ENCODE results near the gene IRF5.

IRF5 gene

DNA sequence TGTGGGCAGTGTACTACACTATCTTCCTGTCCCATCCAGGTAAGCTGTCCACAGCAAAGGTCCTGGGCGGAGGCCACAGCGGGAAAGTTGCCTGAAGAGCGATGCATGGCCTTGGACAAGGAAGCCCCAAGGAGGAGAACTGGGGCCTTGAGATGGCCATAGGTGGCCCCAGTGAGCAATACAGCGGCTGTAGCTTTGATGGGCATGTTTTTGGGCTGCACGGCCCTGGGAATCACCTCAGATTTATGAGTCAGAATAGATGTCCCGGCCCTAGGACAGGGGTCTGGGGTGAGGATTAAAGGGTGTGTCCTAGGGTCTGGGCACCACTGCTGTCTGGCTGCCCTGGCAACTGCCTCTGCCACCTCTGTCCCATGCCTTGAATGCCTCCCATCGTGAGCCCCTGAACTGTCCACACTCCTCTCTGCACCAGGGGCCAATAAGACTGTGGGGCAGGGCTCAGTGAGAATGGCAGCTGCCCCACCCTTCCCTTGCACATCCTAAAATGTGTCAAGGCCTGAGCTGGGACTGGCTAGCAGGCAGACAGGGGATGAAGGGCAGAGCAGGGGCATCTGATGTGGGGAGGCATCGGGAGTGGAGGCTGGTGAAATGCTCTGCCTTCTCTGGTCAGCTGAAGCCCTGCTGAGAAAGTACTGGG, 9.4 kb upstream of the IRF5 start:
- TF ChIP-seq, protein P1, sequence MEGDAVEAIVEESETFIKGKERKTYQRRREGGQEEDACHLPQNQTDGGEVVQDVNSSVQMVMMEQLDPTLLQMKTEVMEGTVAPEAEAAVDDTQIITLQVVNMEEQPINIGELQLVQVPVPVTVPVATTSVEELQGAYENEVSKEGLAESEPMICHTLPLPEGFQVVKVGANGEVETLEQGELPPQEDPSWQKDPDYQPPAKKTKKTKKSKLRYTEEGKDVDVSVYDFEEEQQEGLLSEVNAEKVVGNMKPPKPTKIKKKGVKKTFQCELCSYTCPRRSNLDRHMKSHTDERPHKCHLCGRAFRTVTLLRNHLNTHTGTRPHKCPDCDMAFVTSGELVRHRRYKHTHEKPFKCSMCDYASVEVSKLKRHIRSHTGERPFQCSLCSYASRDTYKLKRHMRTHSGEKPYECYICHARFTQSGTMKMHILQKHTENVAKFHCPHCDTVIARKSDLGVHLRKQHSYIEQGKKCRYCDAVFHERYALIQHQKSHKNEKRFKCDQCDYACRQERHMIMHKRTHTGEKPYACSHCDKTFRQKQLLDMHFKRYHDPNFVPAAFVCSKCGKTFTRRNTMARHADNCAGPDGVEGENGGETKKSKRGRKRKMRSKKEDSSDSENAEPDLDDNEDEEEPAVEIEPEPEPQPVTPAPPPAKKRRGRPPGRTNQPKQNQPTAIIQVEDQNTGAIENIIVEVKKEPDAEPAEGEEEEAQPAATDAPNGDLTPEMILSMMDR (IDR thresholded peaks at IDR 0.05; ENCODE audit: low read depth, low read length, missing control alignments), result no peak
- no peak overlapping the region for H3K4me3 ChIP-seq (ENCODE audit: low read depth, low read length)
- DNase-seq (ENCODE audit: low read depth), result no peak
- in situ Hi-C loops (cut with HindIII; ENCODE audit: low sequenced_read_pairs), result no loop called here

DNA sequence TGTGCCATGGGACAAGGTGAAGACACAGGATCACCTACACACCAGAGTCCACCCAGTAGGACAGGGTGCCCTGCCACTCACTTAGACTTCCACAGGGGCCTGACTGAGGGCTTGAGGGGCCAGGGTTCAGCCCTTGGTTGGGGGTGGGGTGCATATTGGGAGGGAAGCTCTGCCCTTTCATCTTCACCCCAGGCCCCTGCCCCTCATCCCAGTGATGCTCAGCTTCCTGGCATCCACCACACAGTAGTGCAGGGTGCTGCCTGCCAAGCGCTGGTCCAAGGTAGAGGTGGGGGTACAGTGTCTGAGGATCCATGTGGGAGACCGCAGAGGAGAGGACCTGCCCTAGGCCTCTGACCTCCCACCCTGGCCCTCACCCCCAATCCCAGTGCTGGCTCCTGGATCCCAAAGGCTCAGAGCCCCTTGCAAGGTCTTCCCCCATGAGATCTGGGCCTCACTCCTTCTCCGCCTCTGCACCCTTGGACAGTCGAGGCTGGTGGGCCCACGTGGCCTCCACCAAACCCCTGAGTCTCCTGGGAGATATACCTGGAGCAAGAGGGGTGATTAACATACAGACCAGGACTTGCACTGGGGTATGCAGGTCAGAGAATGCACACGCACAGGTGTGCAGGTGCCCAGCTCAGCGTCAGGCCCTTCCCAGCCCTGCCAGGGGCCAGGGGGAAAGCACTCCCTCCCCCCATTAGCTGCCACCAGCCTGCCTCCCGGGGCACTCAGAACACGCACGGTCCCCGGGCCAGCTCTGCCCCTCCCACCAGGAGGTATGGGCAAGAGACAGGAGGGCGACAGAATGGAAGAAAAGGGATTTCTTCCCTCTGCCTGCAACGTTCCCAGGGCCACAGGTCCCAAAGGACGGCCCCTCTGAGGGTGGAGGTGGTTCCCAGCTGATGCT, 8.6 kb upstream of the IRF5 start:
- no peak for DNase-seq (ENCODE audit: low read depth)
- in situ Hi-C loops (cut with HindIII; ENCODE audit: low sequenced_read_pairs), result no loop called here
- TF ChIP-seq, protein P1 (IDR thresholded peaks at IDR 0.05; ENCODE audit: low read depth, low read length, missing control alignments), result no peak
- H3K4me3 ChIP-seq (ENCODE audit: low read depth, low read length), result no peak overlapping the region

DNA sequence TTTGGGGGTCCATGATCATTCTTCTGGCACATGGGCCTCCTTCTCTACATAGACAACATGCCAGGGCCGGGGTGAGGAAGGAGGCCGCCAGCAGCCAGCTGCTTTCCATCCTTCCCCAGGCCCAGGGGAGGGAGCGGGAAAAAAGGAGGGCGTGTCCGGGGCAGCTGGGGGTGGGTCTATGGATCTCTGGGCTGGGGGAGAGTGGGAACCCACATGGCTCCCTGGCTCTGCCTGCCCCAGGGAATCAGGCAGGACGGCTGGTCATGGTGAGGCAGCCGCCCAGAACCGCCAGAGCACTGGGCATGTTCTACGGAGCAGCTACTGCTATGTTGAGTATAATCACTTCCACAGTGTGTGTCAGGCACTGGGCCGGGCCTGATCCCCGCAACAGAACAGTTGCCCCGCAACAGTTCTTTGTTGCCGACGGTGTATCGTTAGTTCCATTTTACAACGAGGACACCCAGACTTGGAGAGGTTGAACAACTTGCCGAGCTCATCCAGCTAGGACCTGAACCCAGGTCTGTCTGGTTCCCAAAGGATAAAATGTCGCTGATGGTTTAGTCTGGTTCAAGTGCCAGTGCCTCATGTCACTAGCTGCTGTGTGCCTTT, 6.4 kb upstream of the IRF5 start:
- in situ Hi-C loops (cut with HindIII; ENCODE audit: low sequenced_read_pairs), result no loop called here
- TF ChIP-seq, protein P1 (IDR thresholded peaks at IDR 0.05; ENCODE audit: low read depth, low read length, missing control alignments), result no peak

DNA sequence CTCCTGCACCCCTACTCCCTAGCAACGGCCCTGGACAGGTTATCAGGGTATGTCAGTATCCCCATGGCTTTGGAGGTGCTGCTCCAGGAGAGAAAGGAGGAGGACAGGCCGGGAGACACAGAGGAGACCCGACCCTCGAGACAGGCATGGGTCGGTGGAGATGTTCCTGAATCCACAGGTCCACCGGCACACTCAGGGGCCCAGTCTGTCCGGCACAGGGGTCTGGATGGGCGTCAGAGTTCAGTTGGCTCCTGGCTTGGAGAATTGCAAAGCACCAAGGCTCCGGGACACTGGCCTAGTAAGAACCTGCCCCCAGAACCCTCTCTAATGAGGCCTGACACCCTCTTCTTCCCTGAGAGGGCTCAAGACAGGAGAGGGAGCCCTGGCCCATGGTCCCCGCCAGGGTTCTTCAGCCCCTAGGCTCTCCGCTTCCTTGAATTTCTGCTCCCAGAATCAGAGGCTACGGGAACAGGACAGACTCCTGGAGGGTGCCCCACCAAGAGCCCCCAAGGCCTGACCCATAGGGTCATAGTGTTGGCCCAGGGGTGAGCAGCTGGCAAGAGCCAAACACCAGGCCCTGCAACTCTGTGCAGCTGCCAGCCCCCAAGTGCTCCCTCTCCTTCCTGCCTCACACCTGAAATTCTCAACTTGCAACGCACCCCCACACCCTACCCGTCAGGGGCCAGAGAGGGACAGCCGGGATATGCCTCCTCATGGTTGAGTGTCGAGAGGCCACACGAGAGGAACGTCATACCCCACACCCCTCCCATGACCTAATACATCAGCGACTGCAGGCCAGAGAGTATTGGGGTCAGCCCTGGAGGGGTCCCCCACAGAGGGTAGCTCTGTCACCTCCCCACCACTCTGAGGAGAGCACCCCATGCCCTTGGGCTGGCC, 5.5 kb upstream of the IRF5 start:
- DNase-seq (ENCODE audit: low read depth), result no peak
- in situ Hi-C loops (cut with HindIII; ENCODE audit: low sequenced_read_pairs), result no loop called here
- H3K4me3 ChIP-seq (ENCODE audit: low read depth, low read length), result no peak overlapping the region
- TF ChIP-seq, protein P1 (IDR thresholded peaks at IDR 0.05; ENCODE audit: low read depth, low read length, missing control alignments), result no peak

More for the DNA sequence above, 6.4 kb upstream of the IRF5 start:
- H3K4me3 ChIP-seq (ENCODE audit: low read depth, low read length), result no peak overlapping the region
- DNase-seq (ENCODE audit: low read depth), result no peak

DNA sequence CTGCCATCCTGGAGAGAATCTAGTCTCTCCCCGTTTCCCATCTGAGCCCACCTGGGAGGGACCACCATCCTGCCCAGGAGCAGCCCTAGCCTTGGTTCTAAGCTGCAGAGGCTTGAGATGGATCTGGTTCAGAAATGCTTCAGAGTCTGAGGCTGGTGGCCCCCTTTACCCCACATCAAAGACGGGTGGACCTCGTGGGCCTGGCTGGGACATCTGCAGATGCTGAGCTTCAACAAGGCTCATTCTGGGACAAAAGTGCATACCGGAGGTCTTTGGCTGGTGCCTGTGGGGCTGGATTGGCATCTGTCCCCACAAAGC, 4.9 kb upstream of the IRF5 start:
- H3K4me3 ChIP-seq (ENCODE audit: low read depth, low read length), result no peak overlapping the region
- DNase-seq (ENCODE audit: low read depth), result no peak
- in situ Hi-C loops (cut with HindIII; ENCODE audit: low sequenced_read_pairs), result no loop called here
- TF ChIP-seq, protein P1 (IDR thresholded peaks at IDR 0.05; ENCODE audit: low read depth, low read length, missing control alignments), result no peak

Measured in astrocyte of the cerebellum (primary cell).